ENCODE data around the gene IQCE.
"Not testable (repeated sequence)": the region's sequence is repeated elsewhere in the genome, so short reads cannot be mapped to it uniquely, and the experiment has no call there.

IQCE gene

GRCh38 chr7:2580636-2581035 is 21.9 kb downstream of the IQCE start:
- no peak for DNase-seq

GRCh38 chr7:2582006-2582735 is 23.4 kb downstream of the IQCE start:
- DNase-seq, result no peak

GRCh38 chr7:2583798-2584580 is 25.2 kb downstream of the IQCE start:
- DNase-seq, result no peak

GRCh38 chr7:2585446-2585845 is 26.7 kb downstream of the IQCE start:
- DNase-seq, result no peak

- no peak for DNase-seq
Observed at GRCh38 chr7:2586326-2587020, 27.7 kb downstream of the IQCE start.

GRCh38 chr7:2587134-2587533 is 28.4 kb downstream of the IQCE start:
- DNase-seq, result no peak

- no peak for DNase-seq
Observed at GRCh38 chr7:2587778-2588177, 29.0 kb downstream of the IQCE start.

- no peak for DNase-seq
Observed at GRCh38 chr7:2589341-2589740, 30.6 kb downstream of the IQCE start.

GRCh38 chr7:2589941-2590340 is 31.2 kb downstream of the IQCE start:
- not testable (repeated sequence) for DNase-seq

- no peak for DNase-seq
Observed at GRCh38 chr7:2592375-2592865, 33.6 kb downstream of the IQCE start.

- DNase-seq, result no peak
Observed at GRCh38 chr7:2593036-2593727, 34.4 kb downstream of the IQCE start.

GRCh38 chr7:2594599-2594998 is 35.8 kb downstream of the IQCE start:
- no peak for DNase-seq

- no peak for DNase-seq
Observed at GRCh38 chr7:2595258-2595860, 36.6 kb downstream of the IQCE start.

GRCh38 chr7:2596464-2597272 is 37.9 kb downstream of the IQCE start:
- DNase-seq, result no peak

- DNase-seq, result no peak
Observed at GRCh38 chr7:2597273-2597640, 38.5 kb downstream of the IQCE start.

- DNase-seq, result no peak
Observed at GRCh38 chr7:2598154-2598823, 39.5 kb downstream of the IQCE start.

GRCh38 chr7:2601065-2601464 is 42.3 kb downstream of the IQCE start:
- no peak for DNase-seq

- DNase-seq, result no peak
Observed at GRCh38 chr7:2601907-2602306, 43.1 kb downstream of the IQCE start.

- DNase-seq, result no peak
Observed at GRCh38 chr7:2602406-2603043, 43.7 kb downstream of the IQCE start.

Data from T-helper 1 cell (primary cell).